Choroid plexus epithelial cell (primary cell): Measurements from ENCODE around the gene DPP6.

Experiments used
- DNase-seq: peaks from one replicate; pipeline ENCODE4 v3.0.0-alpha.2; 2010; ENCODE audit warnings: low read depth
- H3K4me3 ChIP-seq: 2 replicates; pipeline ENCODE4 v1.5.1; 2011; ENCODE audit warnings: low read depth, mild to moderate bottlenecking, control low read depth, low read length, moderate library complexity
- TF ChIP-seq, protein P1 (sequence below): conservative IDR thresholded peaks from 2 replicates; pipeline ENCODE4 v1.5.1; 2011; ENCODE audit warnings: low read depth, mild to moderate bottlenecking, control low read depth, inconsistent platforms, low read length, moderate library complexity

Gene DPP6

DNA sequence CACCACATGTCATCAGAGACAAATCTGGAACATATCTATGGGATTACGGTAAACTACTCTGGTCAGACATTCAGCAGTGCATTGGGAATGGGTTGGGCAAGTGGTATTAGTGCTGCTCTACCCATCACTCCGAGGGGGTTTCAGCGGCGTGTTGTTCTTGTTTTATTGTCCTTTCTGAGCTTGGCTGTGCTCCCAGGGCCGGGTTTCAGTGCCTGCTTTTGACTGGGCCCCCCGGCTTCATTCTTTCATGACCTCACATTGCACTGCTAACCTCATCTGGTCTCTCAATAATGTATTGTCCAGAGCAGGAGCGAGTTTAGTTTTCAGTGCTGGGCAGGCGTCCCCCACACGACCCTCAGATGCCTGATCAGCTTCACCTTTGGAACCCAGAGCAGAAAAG, 586.1 kb downstream of the DPP6 start:
- no peak for DNase-seq
- no peak overlapping the region for H3K4me3 ChIP-seq
- TF ChIP-seq, protein P1, sequence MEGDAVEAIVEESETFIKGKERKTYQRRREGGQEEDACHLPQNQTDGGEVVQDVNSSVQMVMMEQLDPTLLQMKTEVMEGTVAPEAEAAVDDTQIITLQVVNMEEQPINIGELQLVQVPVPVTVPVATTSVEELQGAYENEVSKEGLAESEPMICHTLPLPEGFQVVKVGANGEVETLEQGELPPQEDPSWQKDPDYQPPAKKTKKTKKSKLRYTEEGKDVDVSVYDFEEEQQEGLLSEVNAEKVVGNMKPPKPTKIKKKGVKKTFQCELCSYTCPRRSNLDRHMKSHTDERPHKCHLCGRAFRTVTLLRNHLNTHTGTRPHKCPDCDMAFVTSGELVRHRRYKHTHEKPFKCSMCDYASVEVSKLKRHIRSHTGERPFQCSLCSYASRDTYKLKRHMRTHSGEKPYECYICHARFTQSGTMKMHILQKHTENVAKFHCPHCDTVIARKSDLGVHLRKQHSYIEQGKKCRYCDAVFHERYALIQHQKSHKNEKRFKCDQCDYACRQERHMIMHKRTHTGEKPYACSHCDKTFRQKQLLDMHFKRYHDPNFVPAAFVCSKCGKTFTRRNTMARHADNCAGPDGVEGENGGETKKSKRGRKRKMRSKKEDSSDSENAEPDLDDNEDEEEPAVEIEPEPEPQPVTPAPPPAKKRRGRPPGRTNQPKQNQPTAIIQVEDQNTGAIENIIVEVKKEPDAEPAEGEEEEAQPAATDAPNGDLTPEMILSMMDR, result no peak

DNA sequence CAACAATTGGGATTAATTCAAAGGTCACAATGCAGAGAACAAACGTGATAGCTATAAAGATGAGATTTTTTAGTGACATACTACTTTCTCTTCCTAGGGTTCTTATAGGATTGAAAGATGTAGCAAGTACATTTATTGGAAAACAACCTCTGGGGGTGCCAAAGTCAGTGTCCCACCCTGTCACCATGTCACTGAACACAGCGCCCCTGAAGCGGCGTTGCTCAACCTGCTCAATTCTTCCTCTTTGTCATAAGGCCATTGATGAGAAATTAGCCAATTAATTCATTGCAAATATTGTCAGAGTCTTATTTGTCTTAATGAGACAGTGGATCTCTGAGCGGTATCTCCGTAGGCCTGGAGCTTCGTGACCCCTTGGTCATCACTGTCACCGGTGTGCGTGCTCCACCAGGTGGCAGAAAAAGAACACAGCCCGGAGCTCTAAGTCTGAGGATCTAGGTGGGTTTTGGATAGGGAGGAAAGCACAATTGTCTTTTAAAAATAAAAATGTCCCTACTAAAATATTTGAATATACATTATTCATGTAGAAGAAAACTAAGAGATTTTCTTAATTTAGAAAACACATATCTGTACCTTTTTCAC, 588.2 kb downstream of the DPP6 start:
- TF ChIP-seq, protein P1, result no peak
- H3K4me3 ChIP-seq, result no peak overlapping the region
- no peak for DNase-seq

DNA sequence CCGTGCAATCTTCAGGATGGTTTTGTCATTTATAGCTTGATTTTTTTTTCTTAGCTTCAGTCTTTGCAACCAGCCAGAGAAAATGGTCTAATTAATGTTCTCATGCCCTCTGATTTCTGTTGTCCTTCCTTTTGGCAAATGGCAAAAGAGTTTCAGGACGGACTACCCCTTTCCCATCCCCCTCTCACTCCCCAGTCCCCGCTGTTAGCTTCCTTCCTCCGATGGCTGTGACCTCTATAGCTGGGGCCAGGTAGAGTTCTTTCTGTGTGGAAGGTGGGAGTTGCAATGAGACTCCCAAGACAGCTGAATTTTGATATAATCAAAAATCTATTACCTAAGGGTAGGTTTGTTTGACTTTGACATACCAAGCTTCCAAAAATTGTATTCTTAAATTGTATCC, 588.7 kb downstream of the DPP6 start:
- no peak overlapping the region for H3K4me3 ChIP-seq
- no peak for DNase-seq
- TF ChIP-seq, protein P1, result no peak

DNA sequence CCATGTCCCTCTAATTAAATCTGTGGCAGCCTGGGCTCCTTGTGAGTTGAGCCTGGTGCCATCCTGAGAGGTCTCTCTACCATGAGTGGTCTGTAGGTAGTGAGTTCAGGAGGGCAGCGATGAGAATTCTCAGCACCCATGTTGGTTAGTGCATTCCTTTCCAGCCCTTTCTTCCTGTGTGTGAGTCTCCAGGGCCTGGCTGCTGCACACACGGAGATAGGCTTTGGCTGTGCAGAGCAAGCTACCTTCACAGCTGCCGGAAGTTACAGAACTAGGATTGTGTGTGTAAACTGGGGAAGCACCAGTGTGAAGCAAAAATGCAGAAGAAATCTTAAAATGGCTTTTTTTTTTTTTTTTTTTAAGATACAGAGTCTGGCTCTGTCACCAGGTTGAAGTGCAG, 592.2 kb downstream of the DPP6 start:
- H3K4me3 ChIP-seq, result no peak overlapping the region
- TF ChIP-seq, protein P1, result no peak
- DNase-seq, result no peak

DNA sequence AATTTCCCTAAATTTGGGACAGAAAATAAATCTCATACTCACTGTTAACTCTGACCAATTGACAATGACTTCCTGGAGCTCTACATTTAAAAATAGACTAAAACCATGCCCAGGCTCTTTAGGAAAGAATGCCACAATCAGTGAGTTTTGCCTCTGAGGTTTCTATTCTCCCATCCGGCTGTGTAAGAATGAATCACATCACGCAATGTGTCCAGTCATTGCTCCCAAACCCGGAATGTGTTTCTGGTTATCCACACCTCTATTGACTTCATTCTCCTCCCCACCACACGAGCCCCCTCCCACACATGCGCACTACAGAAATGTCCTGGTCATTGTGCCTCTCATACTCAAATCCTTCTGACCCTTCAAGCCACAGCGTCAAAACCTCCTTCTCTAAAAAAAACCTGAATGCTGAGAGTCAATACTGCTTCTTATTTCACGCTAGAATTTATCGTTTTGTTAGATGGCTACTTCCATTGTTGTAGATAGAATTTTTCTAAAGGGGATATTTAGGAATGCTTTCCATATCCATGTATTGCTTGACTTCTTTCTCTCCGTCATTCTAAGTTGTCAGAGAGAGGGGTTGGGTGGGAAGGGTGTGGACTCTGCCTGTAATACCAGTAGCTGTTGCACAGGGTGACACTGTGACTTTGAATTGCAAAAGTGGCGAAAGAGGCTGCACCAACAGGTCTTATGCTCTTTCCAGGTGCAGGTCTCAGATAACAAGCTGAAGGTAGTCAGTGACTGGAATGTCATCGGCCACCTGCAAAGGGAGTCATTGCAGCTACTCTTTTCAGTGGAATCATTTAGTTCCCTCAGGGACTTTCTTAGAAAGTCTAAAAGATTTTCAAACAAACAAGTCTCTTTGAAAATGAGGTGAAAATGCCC, 594.2 kb downstream of the DPP6 start:
- TF ChIP-seq, protein P1, result no peak
- no peak for DNase-seq
- no peak overlapping the region for H3K4me3 ChIP-seq

DNA sequence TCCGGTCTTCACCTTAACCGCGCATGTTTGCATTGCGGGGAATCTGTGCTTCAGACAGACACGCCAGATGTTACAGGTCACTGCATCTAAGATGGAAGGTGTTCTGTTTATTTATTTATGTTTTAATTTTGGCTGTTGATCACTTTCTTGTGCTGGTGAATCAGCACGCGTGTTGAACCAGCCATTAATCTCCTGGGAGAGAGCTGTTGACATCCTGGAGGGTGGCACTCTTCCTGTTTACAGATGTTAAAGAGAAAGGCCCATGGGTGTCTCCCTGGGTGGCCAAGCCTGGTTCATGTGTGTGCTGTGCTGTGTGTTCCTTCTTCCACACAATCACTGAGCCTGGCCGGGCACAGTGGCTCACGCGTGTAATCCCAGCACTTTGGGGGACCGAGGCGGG, 595.4 kb downstream of the DPP6 start:
- no peak for DNase-seq
- TF ChIP-seq, protein P1, result no peak
- H3K4me3 ChIP-seq, result no peak overlapping the region
